Loucy (cell line): ENCODE data around the gene AGAP1.

Experiments
- H2AFZ ChIP-seq: fragments of 200-600 bp; sonication (generic); 2 replicates; pipeline ENCODE4 v1.6.0; 2016; ENCODE audit warnings: antibody characterized with exemption, mild to moderate bottlenecking, low read length, moderate library complexity
- H3F3A ChIP-seq: fragments of 200-600 bp; 2 replicates; pipeline ENCODE4 v1.6.0; 2016; ENCODE audit warnings: antibody characterized with exemption, low read depth, mild to moderate bottlenecking
- H3K27me3 ChIP-seq: fragments of 200-600 bp; sonication (generic); 2 replicates; pipeline ENCODE4 v1.6.1; 2014; ENCODE audit warnings: low read length, mild to moderate bottlenecking; ENCODE audit not compliant: insufficient read depth, poor library complexity, severe bottlenecking
- H3K36me3 ChIP-seq: fragments of 200-600 bp; sonication (generic); 2 replicates; pipeline ENCODE4 v1.6.1; 2016; ENCODE audit warnings: low read length; ENCODE audit not compliant: insufficient read depth
- H3K4me1 ChIP-seq: fragments of 200-600 bp; sonication (generic); 2 replicates; pipeline ENCODE4 v1.5.1; 2014; ENCODE audit warnings: low read length, mild to moderate bottlenecking; ENCODE audit not compliant: insufficient read depth, poor library complexity, severe bottlenecking
- H3K4me2 ChIP-seq: fragments of 200-600 bp; sonication (generic); 2 replicates; pipeline ENCODE4 v1.6.0; 2014; ENCODE audit warnings: antibody characterized with exemption, low read length, low read depth, mild to moderate bottlenecking; ENCODE audit not compliant: poor library complexity, severe bottlenecking
- H3K4me3 ChIP-seq: fragments of 200-600 bp; sonication (generic); 2 replicates; pipeline ENCODE4 v1.5.1; 2014; ENCODE audit warnings: low read length, mild to moderate bottlenecking, mixed read lengths; ENCODE audit not compliant: poor library complexity, severe bottlenecking
- H3K79me2 ChIP-seq: fragments of 200-600 bp; sonication (generic); 2 replicates; pipeline ENCODE4 v1.6.1; 2014; ENCODE audit warnings: low read length; ENCODE audit not compliant: insufficient read depth
- H3K9ac ChIP-seq: fragments of 200-600 bp; sonication (generic); 2 replicates; pipeline ENCODE4 v1.6.0; 2014; ENCODE audit warnings: mild to moderate bottlenecking, low read depth, low read length, moderate library complexity; ENCODE audit not compliant: poor library complexity, severe bottlenecking
- H3K9me2 ChIP-seq: fragments of 200-600 bp; sonication (generic); replicated peaks from 2 replicates; pipeline ENCODE4 v1.6.1; 2016; ENCODE audit warnings: low read depth, low read length, mixed read lengths
- H3K9me3 ChIP-seq: fragments of 200-600 bp; sonication (generic); 2 replicates; pipeline ENCODE4 v1.6.1; 2014; ENCODE audit warnings: mild to moderate bottlenecking, antibody characterized with exemption, low read length, low read depth; ENCODE audit not compliant: insufficient read depth
- H4K20me1 ChIP-seq: fragments of 200-600 bp; sonication (generic); 2 replicates; pipeline ENCODE4 v1.6.0; 2014; ENCODE audit warnings: antibody characterized with exemption, low read length, mild to moderate bottlenecking; ENCODE audit not compliant: insufficient read depth, poor library complexity, severe bottlenecking
- EZH2phosphoT487 ChIP-seq: fragments of 200-600 bp; IDR thresholded peaks from 2 replicates; pipeline ENCODE4 v1.6.1; 2018; ENCODE audit warnings: antibody characterized with exemption, mild to moderate bottlenecking, moderate library complexity, borderline replicate concordance
- TF ChIP-seq, protein P1 (sequence below): fragments of 200-600 bp; sonication (generic); conservative IDR thresholded peaks from 2 replicates; pipeline ENCODE4 v1.5.1; 2014; ENCODE audit warnings: mild to moderate bottlenecking, antibody characterized with exemption, low read length

AGAP1 gene

DNA sequence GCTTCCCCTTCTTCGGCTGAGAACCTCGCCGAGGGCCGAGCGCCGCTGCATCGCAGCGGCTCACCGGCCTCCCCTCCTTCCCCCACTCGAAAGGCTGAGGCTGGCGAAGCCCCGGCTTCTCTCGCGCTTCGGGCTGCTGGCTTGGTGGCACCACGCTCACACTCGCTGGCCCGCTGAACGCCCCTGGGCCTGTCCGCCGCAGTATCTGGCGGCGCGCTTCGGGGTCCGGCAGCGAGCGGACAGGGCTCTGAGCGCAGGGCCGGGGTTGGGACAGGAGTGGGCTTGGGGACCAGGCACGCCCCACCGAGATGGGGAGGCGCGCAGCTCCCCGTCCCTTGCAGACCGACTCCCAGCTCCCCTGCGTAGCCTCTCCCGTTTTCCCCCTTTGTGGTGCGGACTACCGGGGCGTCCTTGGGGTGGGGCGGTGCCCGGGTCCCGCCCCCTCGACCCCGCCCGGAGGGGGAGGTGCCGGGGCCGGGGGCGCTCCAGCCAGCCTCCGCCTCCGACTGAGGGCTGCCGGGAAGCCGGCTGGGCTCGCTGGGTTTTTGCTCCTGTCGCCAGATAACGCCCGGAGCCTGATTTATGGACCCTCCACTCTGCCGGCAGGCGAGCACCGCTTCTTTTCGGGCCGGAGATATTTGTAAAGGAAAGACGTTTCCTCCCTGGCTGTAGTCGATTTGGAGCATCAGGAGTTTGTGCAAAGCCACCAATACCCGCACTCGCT, 670.5 kb downstream of the AGAP1 start:
- no peak overlapping the region for H3K9ac ChIP-seq

DNA sequence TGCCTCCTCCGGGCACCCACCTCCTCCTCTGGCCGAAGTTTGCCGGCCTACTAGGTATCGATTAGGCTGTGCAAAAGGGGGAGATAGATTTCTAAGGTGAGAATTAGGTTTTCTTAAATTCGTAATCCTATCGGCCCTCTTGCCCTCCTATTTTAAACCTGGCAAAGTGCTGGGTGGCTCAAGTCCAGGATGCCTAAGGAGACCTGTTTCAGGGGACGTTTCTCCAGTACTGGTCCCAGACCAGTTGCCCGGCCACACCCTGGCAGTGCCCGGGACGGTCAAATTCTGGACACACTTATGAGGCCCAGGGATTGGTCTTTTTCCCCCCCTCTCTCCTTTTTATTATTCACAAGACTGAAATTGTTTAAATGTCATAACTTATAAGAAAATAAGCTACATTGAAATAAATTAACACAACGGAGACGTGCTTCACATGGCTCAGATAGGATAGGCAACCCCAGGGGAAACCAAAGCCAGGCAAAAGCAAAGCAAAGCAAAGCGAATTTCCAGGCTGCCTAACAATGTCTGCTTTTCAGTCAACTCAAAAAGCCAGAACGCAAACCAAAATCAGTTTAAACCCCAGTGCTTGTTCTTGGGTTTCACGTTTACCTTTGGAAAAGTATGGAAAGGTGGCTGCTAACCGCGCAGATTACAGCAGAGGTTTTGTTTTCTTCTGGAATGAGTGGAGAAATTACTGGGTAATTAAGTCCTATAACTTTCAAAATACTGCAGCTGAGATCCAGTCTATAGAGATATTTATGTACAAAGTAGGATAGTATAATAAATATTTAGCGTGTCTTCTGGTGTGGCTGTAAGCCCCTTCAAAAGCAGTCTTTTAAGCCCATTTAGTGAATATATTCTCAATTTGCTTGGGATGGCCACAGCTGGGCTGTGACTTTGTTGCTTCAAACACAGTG, 671.3 kb downstream of the AGAP1 start:
- Histone ChIP-seq H3K4me3 (no peak overlapping the region), H3K4me2 (no peak overlapping the region)

More for the DNA sequence above, 670.5 kb downstream of the AGAP1 start:
- H3K27me3 ChIP-seq = no peaks in the 10 kb centered on the region
- H4K20me1 ChIP-seq = no peaks in the 10 kb centered on the region
- no peaks in the 10 kb centered on the region for H3K36me3 ChIP-seq
- no peak overlapping the region for H2AFZ ChIP-seq
- TF ChIP-seq EZH2phosphoT487 = no peak
- TF ChIP-seq, protein P1, sequence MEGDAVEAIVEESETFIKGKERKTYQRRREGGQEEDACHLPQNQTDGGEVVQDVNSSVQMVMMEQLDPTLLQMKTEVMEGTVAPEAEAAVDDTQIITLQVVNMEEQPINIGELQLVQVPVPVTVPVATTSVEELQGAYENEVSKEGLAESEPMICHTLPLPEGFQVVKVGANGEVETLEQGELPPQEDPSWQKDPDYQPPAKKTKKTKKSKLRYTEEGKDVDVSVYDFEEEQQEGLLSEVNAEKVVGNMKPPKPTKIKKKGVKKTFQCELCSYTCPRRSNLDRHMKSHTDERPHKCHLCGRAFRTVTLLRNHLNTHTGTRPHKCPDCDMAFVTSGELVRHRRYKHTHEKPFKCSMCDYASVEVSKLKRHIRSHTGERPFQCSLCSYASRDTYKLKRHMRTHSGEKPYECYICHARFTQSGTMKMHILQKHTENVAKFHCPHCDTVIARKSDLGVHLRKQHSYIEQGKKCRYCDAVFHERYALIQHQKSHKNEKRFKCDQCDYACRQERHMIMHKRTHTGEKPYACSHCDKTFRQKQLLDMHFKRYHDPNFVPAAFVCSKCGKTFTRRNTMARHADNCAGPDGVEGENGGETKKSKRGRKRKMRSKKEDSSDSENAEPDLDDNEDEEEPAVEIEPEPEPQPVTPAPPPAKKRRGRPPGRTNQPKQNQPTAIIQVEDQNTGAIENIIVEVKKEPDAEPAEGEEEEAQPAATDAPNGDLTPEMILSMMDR = no peak
- H3K9me3 ChIP-seq = no peaks in the 10 kb centered on the region
- H3K4me2 ChIP-seq = no peak overlapping the region
- no peaks in the 10 kb centered on the region for H3K4me1 ChIP-seq
- H3K79me2 ChIP-seq = no peaks in the 10 kb centered on the region
- H3F3A ChIP-seq = no peaks in the 10 kb centered on the region
- no peaks in the 10 kb centered on the region for H3K9me2 ChIP-seq
- H3K4me3 ChIP-seq = no peak overlapping the region

DNA sequence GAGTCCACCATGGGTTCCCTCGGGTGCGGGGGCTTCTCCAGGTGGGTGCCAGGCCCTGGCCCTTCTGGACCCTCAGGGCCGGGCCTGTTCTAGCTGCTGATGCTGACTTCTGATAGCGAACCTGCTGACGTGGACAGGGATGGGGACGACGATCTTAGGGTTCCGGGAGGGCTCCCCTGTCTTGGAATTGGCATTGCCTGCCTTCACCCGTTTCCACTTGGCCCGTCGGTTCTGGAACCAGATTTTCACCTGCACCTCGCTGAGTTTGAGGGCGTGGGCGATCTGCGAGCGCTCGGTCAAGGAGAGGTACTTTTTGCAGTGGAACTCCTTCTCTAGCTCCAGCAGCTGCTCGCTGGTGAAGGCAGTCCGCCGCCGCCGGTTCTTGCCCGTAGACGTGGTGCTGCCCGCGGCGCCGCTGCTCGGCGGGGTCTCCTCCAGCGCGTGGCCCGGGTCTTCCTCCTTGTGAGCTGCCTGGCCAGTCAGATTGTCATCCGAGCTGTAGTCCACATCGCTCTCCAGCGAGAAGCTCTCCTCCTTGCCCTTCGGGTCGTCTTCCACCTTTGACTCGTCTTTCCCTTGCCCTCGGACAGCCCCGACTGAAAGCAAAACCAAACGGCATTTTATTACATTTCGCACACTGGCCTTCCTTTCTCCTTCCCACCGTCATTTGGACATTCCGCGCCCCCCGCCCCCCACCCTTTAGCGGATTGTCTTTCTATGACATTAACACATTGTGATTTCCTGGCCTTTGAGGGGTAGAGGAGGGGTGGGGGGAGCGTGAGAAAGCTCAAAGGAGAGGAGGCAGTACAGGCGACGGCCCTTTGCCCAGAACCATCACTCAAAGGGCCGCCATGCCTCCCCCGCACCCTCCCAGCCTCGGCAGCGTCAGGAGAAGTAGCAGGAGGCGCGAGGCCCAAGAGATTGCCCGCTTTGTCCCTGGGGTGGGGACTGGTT, 672.3 kb downstream of the AGAP1 start:
- no peaks in the 10 kb centered on the region for H3F3A ChIP-seq
- no peaks in the 10 kb centered on the region for H3K4me1 ChIP-seq
- H3K4me3 ChIP-seq = no peak overlapping the region
- H3K36me3 ChIP-seq = no peaks in the 10 kb centered on the region
- H2AFZ ChIP-seq = no peak overlapping the region
- no peaks in the 10 kb centered on the region for H4K20me1 ChIP-seq
- H3K27me3 ChIP-seq = no peaks in the 10 kb centered on the region
- H3K9me2 ChIP-seq = no peaks in the 10 kb centered on the region
- H3K79me2 ChIP-seq = no peaks in the 10 kb centered on the region
- H3K9me3 ChIP-seq = no peaks in the 10 kb centered on the region
- H3K9ac ChIP-seq = no peak overlapping the region
- H3K4me2 ChIP-seq = no peak overlapping the region
- no peak for TF ChIP-seq EZH2phosphoT487
- TF ChIP-seq, protein P1 = no peak

More for the DNA sequence above, 671.3 kb downstream of the AGAP1 start:
- H3K79me2 ChIP-seq = no peaks in the 10 kb centered on the region
- no peaks in the 10 kb centered on the region for H3K27me3 ChIP-seq
- TF ChIP-seq, protein P1 = no peak
- TF ChIP-seq EZH2phosphoT487 = no peak
- H4K20me1 ChIP-seq = no peaks in the 10 kb centered on the region
- H3K9ac ChIP-seq = no peak overlapping the region
- H2AFZ ChIP-seq = no peak overlapping the region
- H3K9me2 ChIP-seq = no peaks in the 10 kb centered on the region
- H3K4me1 ChIP-seq = no peaks in the 10 kb centered on the region
- H3F3A ChIP-seq = no peaks in the 10 kb centered on the region
- H3K36me3 ChIP-seq = no peaks in the 10 kb centered on the region
- no peaks in the 10 kb centered on the region for H3K9me3 ChIP-seq
